ENCODE measurements around the gene DOCK2. TPM values are rescaled to one million over a fixed set of nuclear protein-coding genes. Genes with fewer than 3 reads are reported as not detected.
A peak's percentile ranks its signal among the peaks of the same experiment; 100 is the strongest.

Gene DOCK2
- 100 to 1,000 TPM; 222 to 223 TPM for total RNA-seq
- polyA plus RNA-seq, result 100 to 1,000 TPM in 1 of 2 donors, 10 to 100 TPM in 1; 45.8 to 103 TPM

DNA sequence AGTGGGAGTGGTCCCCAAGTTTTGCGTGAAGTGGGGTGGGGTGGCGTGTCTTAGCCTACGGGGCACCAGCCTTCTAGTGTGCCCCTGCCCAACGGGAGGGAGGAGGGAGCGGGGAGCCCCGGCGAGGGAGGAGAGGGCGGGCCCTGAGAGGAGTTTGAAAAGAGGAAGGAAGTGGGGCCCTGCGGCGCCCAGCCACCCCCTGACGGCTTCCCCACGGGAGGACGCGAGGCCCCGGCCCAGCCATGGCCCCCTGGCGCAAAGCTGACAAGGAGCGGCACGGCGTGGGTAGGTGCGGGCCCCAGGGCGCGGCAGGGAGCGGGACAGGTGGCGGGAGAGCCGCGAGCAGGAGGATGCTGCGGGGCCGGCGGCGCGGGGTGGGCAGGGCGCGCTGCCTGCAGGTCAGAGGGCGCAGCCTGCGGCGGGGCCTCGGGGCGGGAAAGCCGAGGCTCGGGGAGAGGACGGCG, at the start of gene DOCK2:
Gene DOCK2 (plus strand): TSS at position 191 of the 464 bp plus-strand sequence. CDS start 52 bp downstream, at position 243.
- ChIA-PET CTCF (ENCODE audit: partially characterized antibody) (interaction anchor here (0.6 to 1.7 kb wide), 4 partner anchors 11 to 216 kb away, joined by 4 to 5 read pairs (median 4); partner anchors contain the start of gene SPDL1), POLR2A (ENCODE audit: partially characterized antibody) (interaction anchor here (0.6 to 3.3 kb wide), 11 partner anchors 11 to 642 kb away, joined by 3 to 21 read pairs (median 5); partner anchors contain the start of gene SPDL1)
- H3K9me3 Mint-ChIP-seq, result peaks cover 0 to 9% (median 2%) of the 10 kb centered on the region in 8 donors
- Histone ChIP-seq H3K36me3 (ENCODE audit: insufficient read depth, low read length) (no peaks in the 10 kb centered on the region), H3K27me3 (ENCODE audit: insufficient read depth, low read length) (no peaks in the 10 kb centered on the region), H3K4me1 (ENCODE audit: insufficient read depth, low read length) (peaks cover 50% of the 10 kb centered on the region), H3K4me3 (ENCODE audit: low read length in 2 of 2) (peak within 1 kb of the TSS; percentile 71 to 80), H3K9me3 (ENCODE audit: control insufficient read depth in 1 of 2, low read length in 2 of 2) (no peaks in the 10 kb centered on the region), H3K27ac (ENCODE audit: low read depth, low read length) (peak within 1 kb of the TSS; percentile 82)
- no peaks in the 10 kb centered on the region for H3K27me3 Mint-ChIP-seq
- peak; percentile 61 to 82 (median 66) for DNase-seq
- H3K36me3 Mint-ChIP-seq, result peaks cover 41 to 44% of the 10 kb centered on the region in 2 donors
- H3K27ac Mint-ChIP-seq, result peak within 1 kb of the TSS; percentile 93 to 97 (median 94)
- intact Hi-C loops (cut with micrococcal nuclease), result loop anchor here (1.0 kb wide), 2 partner anchors 12 to 54 kb away; partner anchors contain the start of gene SPDL1
- H3K4me3 Mint-ChIP-seq, result peak within 1 kb of the TSS; percentile 91 to 96 (median 94)
- peaks cover 37 to 55% (median 45%) of the 10 kb centered on the region in 4 donors for H3K4me1 Mint-ChIP-seq

- no peak overlapping the region for H3K4me3 ChIP-seq (ENCODE audit: low read length in 2 of 2)
- Mint-ChIP-seq H3K27ac (no peak overlapping the region), H3K9me3 (no peaks in the 10 kb centered on the region), H3K4me3 (no peak overlapping the region), H3K27me3 (no peaks in the 10 kb centered on the region), H3K4me1 (peaks cover 3 to 10% (median 5%) of the 10 kb centered on the region in 4 donors), H3K36me3 (peaks cover 50 to 55% of the 10 kb centered on the region in 2 donors)
- ChIA-PET CTCF (ENCODE audit: partially characterized antibody) (no interaction called here), POLR2A (ENCODE audit: partially characterized antibody) (no interaction called here)
- no peak for DNase-seq
- no peaks in the 10 kb centered on the region for H3K4me1 ChIP-seq (ENCODE audit: insufficient read depth, low read length)
- no peaks in the 10 kb centered on the region for H3K27me3 ChIP-seq (ENCODE audit: insufficient read depth, low read length)
- intact Hi-C loops (cut with micrococcal nuclease), result no loop called here
- no peak overlapping the region for H3K27ac ChIP-seq (ENCODE audit: low read depth, low read length)
- H3K9me3 ChIP-seq (ENCODE audit: control insufficient read depth in 1 of 2, low read length in 2 of 2), result no peaks in the 10 kb centered on the region
- peaks cover 24% of the 10 kb centered on the region for H3K36me3 ChIP-seq (ENCODE audit: insufficient read depth, low read length)
Observed at GRCh38 chr5:169590602-169591001, 46.5 kb upstream of the DOCK2 start.

GRCh38 chr5:169591636-169592035, 45.4 kb upstream of the DOCK2 start:
- peaks cover 24% of the 10 kb centered on the region for H3K36me3 ChIP-seq (ENCODE audit: insufficient read depth, low read length)
- peaks cover 54 to 57% of the 10 kb centered on the region in 2 donors for H3K36me3 Mint-ChIP-seq
- ChIA-PET CTCF (ENCODE audit: partially characterized antibody) (no interaction called here), POLR2A (ENCODE audit: partially characterized antibody) (no interaction called here)
- no peaks in the 10 kb centered on the region for H3K27me3 ChIP-seq (ENCODE audit: insufficient read depth, low read length)
- peaks cover 0 to 4% (median under 1%) of the 10 kb centered on the region in 4 donors for H3K4me1 Mint-ChIP-seq
- no peak overlapping the region for H3K4me3 Mint-ChIP-seq
- no peak overlapping the region for H3K4me3 ChIP-seq (ENCODE audit: low read length in 2 of 2)
- no peaks in the 10 kb centered on the region for H3K9me3 Mint-ChIP-seq
- intact Hi-C loops (cut with micrococcal nuclease), result no loop called here
- H3K9me3 ChIP-seq (ENCODE audit: control insufficient read depth in 1 of 2, low read length in 2 of 2), result no peaks in the 10 kb centered on the region
- H3K27ac ChIP-seq (ENCODE audit: low read depth, low read length), result no peak overlapping the region
- H3K27me3 Mint-ChIP-seq, result no peaks in the 10 kb centered on the region
- no peak for DNase-seq
- H3K4me1 ChIP-seq (ENCODE audit: insufficient read depth, low read length), result no peaks in the 10 kb centered on the region
- no peak overlapping the region for H3K27ac Mint-ChIP-seq

DNA sequence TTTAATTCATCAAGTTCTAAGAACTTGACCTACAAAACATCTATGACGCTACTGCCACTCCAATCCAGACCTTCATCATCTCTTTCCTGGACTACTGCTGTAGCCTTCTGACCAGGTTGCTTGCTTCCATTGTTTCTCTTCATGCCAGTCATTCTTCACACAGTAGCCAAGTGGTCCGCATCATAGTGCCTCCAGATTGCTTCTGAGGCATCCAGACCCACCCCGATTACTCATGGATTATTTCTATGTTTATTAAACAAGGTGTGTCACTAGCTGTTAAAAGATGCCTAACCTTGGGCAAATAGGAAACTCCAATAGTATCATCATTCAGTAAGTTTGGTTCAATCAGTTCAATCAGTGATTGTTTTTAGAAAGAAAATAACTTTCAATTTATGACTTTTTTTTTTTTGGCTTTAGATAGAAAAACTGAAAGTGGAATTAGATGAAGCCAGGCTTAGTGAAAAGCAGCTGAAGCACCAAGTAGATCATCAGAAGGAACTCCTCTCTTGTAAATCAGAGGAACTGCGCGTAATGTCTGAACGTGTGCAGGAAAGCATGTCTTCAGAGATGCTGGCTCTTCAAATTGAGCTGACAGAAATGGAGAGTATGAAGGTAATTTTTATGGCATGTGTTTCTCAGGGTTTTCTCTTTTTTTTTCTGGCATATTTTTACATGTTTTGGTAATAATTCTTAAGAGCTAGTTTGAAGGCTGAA, 44.0 kb upstream of the DOCK2 start:
- Histone ChIP-seq H3K27me3 (ENCODE audit: insufficient read depth, low read length) (no peaks in the 10 kb centered on the region), H3K9me3 (ENCODE audit: control insufficient read depth in 1 of 2, low read length in 2 of 2) (no peaks in the 10 kb centered on the region), H3K27ac (ENCODE audit: low read depth, low read length) (no peak overlapping the region), H3K4me1 (ENCODE audit: insufficient read depth, low read length) (no peaks in the 10 kb centered on the region), H3K4me3 (ENCODE audit: low read length in 2 of 2) (no peak overlapping the region), H3K36me3 (ENCODE audit: insufficient read depth, low read length) (peaks cover 24% of the 10 kb centered on the region)
- POLR2A ChIA-PET (ENCODE audit: partially characterized antibody), result no interaction called here
- H3K27ac Mint-ChIP-seq, result no peak overlapping the region
- H3K36me3 Mint-ChIP-seq, result peaks cover 65 to 66% of the 10 kb centered on the region in 2 donors
- H3K27me3 Mint-ChIP-seq, result no peaks in the 10 kb centered on the region
- H3K4me1 Mint-ChIP-seq, result no peaks in the 10 kb centered on the region
- no peak for DNase-seq
- H3K4me3 Mint-ChIP-seq, result no peak overlapping the region
- CTCF ChIA-PET (ENCODE audit: partially characterized antibody), result interaction anchor here (0.7 to 1.2 kb wide), 2 partner anchors 9 to 11 kb away, joined by 4 read pairs; partner anchors contain the start of gene SPDL1
- H3K9me3 Mint-ChIP-seq, result no peaks in the 10 kb centered on the region
- intact Hi-C loops (cut with micrococcal nuclease), result no loop called here

- no peaks in the 10 kb centered on the region for H3K9me3 Mint-ChIP-seq
- no peak overlapping the region for H3K27ac Mint-ChIP-seq
- H3K36me3 Mint-ChIP-seq, result peaks cover 59 to 63% of the 10 kb centered on the region in 2 donors
- no peak for DNase-seq
- intact Hi-C loops (cut with micrococcal nuclease), result no loop called here
- ChIA-PET CTCF (ENCODE audit: partially characterized antibody) (interaction anchor here (1.1 kb wide), 1 partner anchor 13 kb away, joined by 3 read pairs; no protein-coding TSS in a partner anchor), POLR2A (ENCODE audit: partially characterized antibody) (interaction anchor here (1.1 kb wide), 1 partner anchor 12 kb away, joined by 4 read pairs; the partner anchor contains the start of gene SPDL1)
- Histone ChIP-seq H3K27ac (ENCODE audit: low read depth, low read length) (no peak overlapping the region), H3K36me3 (ENCODE audit: insufficient read depth, low read length) (peaks cover 24% of the 10 kb centered on the region), H3K9me3 (ENCODE audit: control insufficient read depth in 1 of 2, low read length in 2 of 2) (no peaks in the 10 kb centered on the region), H3K4me3 (ENCODE audit: low read length in 2 of 2) (no peak overlapping the region), H3K27me3 (ENCODE audit: insufficient read depth, low read length) (no peaks in the 10 kb centered on the region), H3K4me1 (ENCODE audit: insufficient read depth, low read length) (no peaks in the 10 kb centered on the region)
- H3K27me3 Mint-ChIP-seq, result no peaks in the 10 kb centered on the region
- H3K4me1 Mint-ChIP-seq, result no peaks in the 10 kb centered on the region
- no peak overlapping the region for H3K4me3 Mint-ChIP-seq
Observed at GRCh38 chr5:169595172-169595820, 41.8 kb upstream of the DOCK2 start.

DNA sequence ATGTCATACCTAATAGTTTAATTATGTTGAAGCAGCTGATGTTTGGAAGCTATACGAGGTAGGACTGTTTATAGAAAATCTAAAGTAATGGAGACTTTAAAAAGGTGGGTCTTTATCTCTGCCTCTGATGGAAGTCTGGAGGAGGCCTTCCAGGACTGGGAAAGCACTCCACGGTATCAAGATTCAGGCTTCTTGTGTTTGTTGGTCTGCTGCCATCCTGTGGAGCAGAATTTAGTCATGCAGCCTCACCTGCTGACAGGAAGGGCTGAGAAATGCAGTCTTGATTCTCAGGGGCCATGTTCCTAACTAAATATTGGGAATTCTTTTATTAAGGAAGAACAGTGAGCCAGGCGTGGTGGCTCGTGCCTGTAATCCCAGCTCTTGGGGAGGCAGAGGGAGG, 37.6 kb upstream of the DOCK2 start:
- intact Hi-C loops (cut with micrococcal nuclease), result no loop called here
- Histone ChIP-seq H3K27ac (ENCODE audit: low read depth, low read length) (no peak overlapping the region), H3K4me3 (ENCODE audit: low read length in 2 of 2) (no peak overlapping the region), H3K4me1 (ENCODE audit: insufficient read depth, low read length) (no peaks in the 10 kb centered on the region), H3K9me3 (ENCODE audit: control insufficient read depth in 1 of 2, low read length in 2 of 2) (no peaks in the 10 kb centered on the region), H3K36me3 (ENCODE audit: insufficient read depth, low read length) (peaks cover 9% of the 10 kb centered on the region), H3K27me3 (ENCODE audit: insufficient read depth, low read length) (no peaks in the 10 kb centered on the region)
- no peak overlapping the region for H3K4me3 Mint-ChIP-seq
- H3K9me3 Mint-ChIP-seq, result no peaks in the 10 kb centered on the region
- DNase-seq, result no peak
- POLR2A ChIA-PET (ENCODE audit: partially characterized antibody), result no interaction called here
- no peak overlapping the region for H3K27ac Mint-ChIP-seq
- H3K36me3 Mint-ChIP-seq, result peaks cover 62% of the 10 kb centered on the region in 2 donors
- CTCF ChIA-PET (ENCODE audit: partially characterized antibody), result no interaction called here
- H3K27me3 Mint-ChIP-seq, result no peaks in the 10 kb centered on the region
- H3K4me1 Mint-ChIP-seq, result no peaks in the 10 kb centered on the region

DNA sequence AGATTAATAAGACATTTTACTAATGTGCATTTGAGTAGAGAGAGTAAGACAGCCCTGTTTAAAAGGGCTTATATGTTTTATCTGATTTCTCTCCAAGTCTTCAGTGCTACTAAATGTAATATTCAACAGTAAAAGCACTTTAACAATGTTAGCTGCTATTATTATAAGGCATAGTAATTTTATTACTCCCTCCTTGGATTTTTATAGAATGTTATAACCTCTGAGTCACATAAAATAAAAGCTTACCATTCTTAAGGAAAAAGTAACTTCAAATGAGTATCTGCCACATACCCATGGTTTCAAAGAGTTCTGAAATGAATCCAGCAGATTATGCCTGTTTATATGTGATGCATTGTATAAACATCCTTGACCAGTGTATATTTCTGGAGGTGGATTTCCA, 34.5 kb upstream of the DOCK2 start:
- Histone ChIP-seq H3K4me1 (ENCODE audit: insufficient read depth, low read length) (no peaks in the 10 kb centered on the region), H3K9me3 (ENCODE audit: control insufficient read depth in 1 of 2, low read length in 2 of 2) (no peaks in the 10 kb centered on the region), H3K27ac (ENCODE audit: low read depth, low read length) (no peak overlapping the region), H3K4me3 (ENCODE audit: low read length in 2 of 2) (no peak overlapping the region), H3K27me3 (ENCODE audit: insufficient read depth, low read length) (no peaks in the 10 kb centered on the region), H3K36me3 (ENCODE audit: insufficient read depth, low read length) (peaks cover 5% of the 10 kb centered on the region)
- H3K9me3 Mint-ChIP-seq, result no peaks in the 10 kb centered on the region
- H3K27ac Mint-ChIP-seq, result no peak overlapping the region
- ChIA-PET CTCF (ENCODE audit: partially characterized antibody) (interaction anchor here (0.6 kb wide), 1 partner anchor 1334 kb away, joined by 4 read pairs; no protein-coding TSS in a partner anchor), POLR2A (ENCODE audit: partially characterized antibody) (no interaction called here)
- H3K36me3 Mint-ChIP-seq, result peaks cover 48 to 61% of the 10 kb centered on the region in 2 donors
- H3K27me3 Mint-ChIP-seq, result peaks cover 0 to 1% of the 10 kb centered on the region in 2 donors
- H3K4me3 Mint-ChIP-seq, result no peak overlapping the region
- intact Hi-C loops (cut with micrococcal nuclease), result no loop called here
- H3K4me1 Mint-ChIP-seq, result no peaks in the 10 kb centered on the region
- no peak for DNase-seq

All from CD4-positive, alpha-beta memory T cell (primary cell).